Measurements from ENCODE around the gene BRD3. TPM values are rescaled to one million over a fixed set of nuclear protein-coding genes. Genes with fewer than 3 reads are reported as not detected.

BRD3 gene
- total RNA-seq (2022) = 25.6 and 26.8 TPM in 2 replicates
- Bru-seq, nascent RNA = percentile 52 among the genes with signal in this experiment
- BruChase-seq, experiment 1, labeled RNA remaining after a 6-hour chase = percentile 81 among the genes with signal in this experiment
- BruChase-seq, experiment 2, labeled RNA remaining after a 2-hour chase = percentile 65 among the genes with signal in this experiment
- long read RNA-seq, full-length matches to known transcripts = 4 of 26 reads
- long read RNA-seq, partial matches to known transcripts = 13 of 26 reads
- long read RNA-seq, other reads (novel, unspliced or antisense) = 9 of 26 reads

- peak within 1 kb of the TSS; percentile 74 for H3K27ac Mint-ChIP-seq (ENCODE audit: low read depth, unreplicated experiment)
- H3K36me3 Mint-ChIP-seq (ENCODE audit: insufficient read depth, unreplicated experiment) = no peaks in the 10 kb centered on the region
- CTCF ChIA-PET = interaction anchor here (1.6 kb wide), 1 partner anchor 31 kb away, joined by 4 read pairs; no protein-coding TSS in a partner anchor
- peaks cover 20% of the 10 kb centered on the region for H3K27me3 Mint-ChIP-seq (ENCODE audit: insufficient read depth, unreplicated experiment)
- TF ChIP-seq CTCF (IDR thresholded peaks at IDR 0.05; ENCODE audit: unreplicated experiment) = no peak
- peak; percentile 86 for DNase-seq (ENCODE audit: unreplicated experiment)
- no peaks in the 10 kb centered on the region for H3K4me1 Mint-ChIP-seq (ENCODE audit: insufficient read depth, unreplicated experiment)
- no peaks in the 10 kb centered on the region for H3K9me3 Mint-ChIP-seq (ENCODE audit: unreplicated experiment)
- peak within 1 kb of the TSS; percentile 81 for H3K4me3 Mint-ChIP-seq (ENCODE audit: unreplicated experiment)
- BruUV-seq (replicated peaks) = no TSS peak
- intact Hi-C loops (cut with micrococcal nuclease) = no loop called here
- POLR2A ChIA-PET = interaction anchor here (0.9 to 1.6 kb wide), 11 partner anchors 12 to 187 kb away, joined by 3 to 6 read pairs (median 5); partner anchors contain the start of genes BRD3OS and WDR5
Observed at GRCh38 chr9:134067904-134068743, at the start of gene BRD3. TSS of gene BRD3 (minus strand) at chr9:134068026. CDS start at chr9:134053477, 14,549 bp downstream.

GRCh38 chr9:134112561-134112960 lies 44.7 kb upstream of the BRD3 start:
- intact Hi-C loops (cut with micrococcal nuclease) = no loop called here
- no peak overlapping the region for H3K4me3 Mint-ChIP-seq (ENCODE audit: unreplicated experiment)
- no TSS peak for BruUV-seq (replicated peaks)
- no peak overlapping the region for H3K27ac Mint-ChIP-seq (ENCODE audit: low read depth, unreplicated experiment)
- no peaks in the 10 kb centered on the region for H3K9me3 Mint-ChIP-seq (ENCODE audit: unreplicated experiment)
- no peak for TF ChIP-seq CTCF (IDR thresholded peaks at IDR 0.05; ENCODE audit: unreplicated experiment)
- no peaks in the 10 kb centered on the region for H3K36me3 Mint-ChIP-seq (ENCODE audit: insufficient read depth, unreplicated experiment)
- peaks cover 2% of the 10 kb centered on the region for H3K27me3 Mint-ChIP-seq (ENCODE audit: insufficient read depth, unreplicated experiment)
- no peak for DNase-seq (ENCODE audit: unreplicated experiment)
- no peaks in the 10 kb centered on the region for H3K4me1 Mint-ChIP-seq (ENCODE audit: insufficient read depth, unreplicated experiment)
- ChIA-PET POLR2A (no interaction called here), CTCF (interaction anchor here (0.6 kb wide), 1 partner anchor 49 kb away, joined by 3 read pairs; no protein-coding TSS in a partner anchor)

DNA sequence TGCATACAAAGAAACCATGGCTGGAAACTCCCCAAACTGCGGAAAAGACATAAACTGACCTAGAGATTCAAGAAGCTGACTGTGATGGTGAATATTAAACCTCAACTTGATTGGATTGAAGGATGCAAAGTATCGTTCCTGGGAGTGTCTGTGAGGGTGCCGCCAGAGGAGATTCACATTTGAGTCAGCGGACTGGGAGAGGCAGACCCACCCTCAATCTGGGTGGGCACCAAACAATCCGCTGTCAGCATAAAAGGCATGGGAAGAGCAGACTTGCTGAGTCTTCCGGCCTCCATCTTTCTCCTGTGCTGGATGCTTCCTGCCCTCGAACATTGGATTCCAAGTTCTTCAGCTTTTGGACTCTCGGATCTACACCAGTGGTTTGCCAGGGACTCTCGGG lies 43.2 kb upstream of the BRD3 start:
- no peak for TF ChIP-seq CTCF (IDR thresholded peaks at IDR 0.05; ENCODE audit: unreplicated experiment)
- no peaks in the 10 kb centered on the region for H3K36me3 Mint-ChIP-seq (ENCODE audit: insufficient read depth, unreplicated experiment)
- H3K27ac Mint-ChIP-seq (ENCODE audit: low read depth, unreplicated experiment) = no peak overlapping the region
- intact Hi-C loops (cut with micrococcal nuclease) = no loop called here
- no peaks in the 10 kb centered on the region for H3K4me1 Mint-ChIP-seq (ENCODE audit: insufficient read depth, unreplicated experiment)
- H3K4me3 Mint-ChIP-seq (ENCODE audit: unreplicated experiment) = no peak overlapping the region
- POLR2A ChIA-PET = interaction anchor here (1.0 kb wide), 1 partner anchor 25 kb away, joined by 3 read pairs; the partner anchor contains the start of gene WDR5
- DNase-seq (ENCODE audit: unreplicated experiment) = no peak
- peaks cover 12% of the 10 kb centered on the region for H3K27me3 Mint-ChIP-seq (ENCODE audit: insufficient read depth, unreplicated experiment)
- no peaks in the 10 kb centered on the region for H3K9me3 Mint-ChIP-seq (ENCODE audit: unreplicated experiment)
- BruUV-seq (replicated peaks) = no TSS peak
- CTCF ChIA-PET = interaction anchor here (0.7 kb wide), 1 partner anchor 668 kb away, joined by 5 read pairs; no protein-coding TSS in a partner anchor

GRCh38 chr9:134103391-134103998 lies 35.7 kb upstream of the BRD3 start:
- intact Hi-C loops (cut with micrococcal nuclease) = no loop called here
- CTCF ChIA-PET = no interaction called here
- Mint-ChIP-seq H3K4me1 (ENCODE audit: insufficient read depth, unreplicated experiment) (peaks cover 5% of the 10 kb centered on the region), H3K9me3 (ENCODE audit: unreplicated experiment) (peaks cover 18% of the 10 kb centered on the region), H3K27me3 (ENCODE audit: insufficient read depth, unreplicated experiment) (peaks cover 51% of the 10 kb centered on the region), H3K4me3 (ENCODE audit: unreplicated experiment) (no peak overlapping the region), H3K36me3 (ENCODE audit: insufficient read depth, unreplicated experiment) (no peaks in the 10 kb centered on the region), H3K27ac (ENCODE audit: low read depth, unreplicated experiment) (no peak overlapping the region)
- DNase-seq (ENCODE audit: unreplicated experiment) = no peak
- POLR2A ChIA-PET = no interaction called here
- BruUV-seq (replicated peaks) = no TSS peak
- no peak for TF ChIP-seq CTCF (IDR thresholded peaks at IDR 0.05; ENCODE audit: unreplicated experiment)
